ENCODE measurements around the gene WASHC2C.
A peak's percentile ranks its signal among the peaks of the same experiment; 100 is the strongest.
"Not testable (repeated sequence)": the region's sequence is repeated elsewhere in the genome, so short reads cannot be mapped to it uniquely, and the experiment has no call there.

WASHC2C gene

DNA sequence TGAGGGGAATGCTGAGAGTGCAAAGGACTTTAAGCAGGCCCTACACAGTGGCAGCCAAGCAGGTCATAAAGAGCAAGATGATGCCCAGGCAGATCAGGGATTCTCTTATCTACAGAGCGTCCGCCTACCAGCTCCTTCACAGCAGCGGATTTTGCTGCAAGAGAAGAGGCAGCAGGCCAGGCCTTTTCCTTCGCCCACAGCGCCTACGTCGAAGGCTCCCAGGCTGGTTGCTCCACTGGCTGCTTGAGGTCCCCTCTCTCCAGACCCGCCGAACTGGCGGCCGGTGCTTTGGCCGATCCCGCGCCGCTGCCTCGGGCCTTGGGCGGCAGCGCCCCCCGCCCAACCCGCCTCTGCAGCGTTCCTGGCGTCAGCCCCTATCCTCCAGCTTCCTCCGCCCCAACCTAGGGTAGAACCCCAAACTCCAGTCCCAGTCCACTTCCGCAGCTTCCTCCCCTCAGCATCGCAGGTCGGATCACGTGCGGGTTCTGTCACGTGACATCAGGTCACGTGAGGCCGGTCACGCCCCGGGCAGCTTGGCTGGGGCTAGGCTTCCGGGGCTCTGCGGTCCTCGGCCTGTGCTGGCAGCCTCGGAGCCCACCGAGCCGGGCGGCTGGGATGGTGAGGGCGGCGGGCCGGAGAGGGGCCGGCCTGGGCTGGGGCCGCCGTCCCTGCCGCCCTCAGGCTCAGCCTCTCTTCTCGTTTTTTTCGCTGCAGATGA is at the start of gene WASHC2C:
Gene WASHC2C, plus strand, starts transcription at position 564 of the 718 bp plus-strand sequence. Its CDS starts 52 bp downstream, at position 616.
- DNase-seq: peak; percentile 42

DNA sequence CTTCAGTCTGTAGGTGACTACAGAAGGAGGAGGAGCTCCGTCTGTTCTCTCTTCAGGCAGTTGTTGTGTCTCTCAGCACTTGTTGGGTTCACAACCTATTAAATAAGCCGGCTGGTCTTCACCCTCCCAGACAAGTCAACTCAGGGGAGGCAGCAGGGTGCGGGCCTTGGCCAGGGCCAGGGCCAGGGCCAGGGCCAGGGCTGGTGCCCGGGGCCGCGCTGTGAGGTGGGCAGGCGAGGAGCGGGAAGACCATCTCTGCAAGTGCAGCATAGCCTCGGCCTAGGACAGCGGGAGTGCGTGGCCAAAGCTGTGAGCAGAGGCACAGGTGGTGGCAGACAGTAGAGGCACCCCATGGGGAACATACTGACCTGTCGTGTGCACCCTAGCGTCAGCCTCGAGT is 48.6 kb upstream of the WASHC2C start:
- not testable (repeated sequence) for DNase-seq

GRCh38 chr10:45710200-45710796 is 16.8 kb upstream of the WASHC2C start:
- not testable (repeated sequence) for DNase-seq

- not testable (repeated sequence) for DNase-seq
Observed at GRCh38 chr10:45711223-45711622, 15.8 kb upstream of the WASHC2C start.

DNA sequence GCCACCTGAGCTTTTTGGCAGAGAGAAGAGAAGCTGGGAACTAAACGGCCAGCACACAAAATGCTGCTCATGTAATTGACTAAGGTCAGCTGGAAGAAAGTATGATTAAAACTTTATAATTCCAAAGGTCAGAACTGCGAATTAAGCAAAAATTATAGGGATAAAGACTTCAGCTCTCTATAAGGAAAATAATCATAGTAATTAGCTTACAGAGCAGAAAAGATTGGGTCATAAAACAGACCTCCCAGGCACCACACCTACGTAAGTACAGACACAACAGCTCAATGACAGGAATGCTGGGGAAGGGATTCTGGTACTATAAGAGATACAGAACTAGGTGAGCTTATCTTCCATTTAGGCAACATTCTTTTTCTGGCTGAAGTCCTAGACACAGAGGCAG is 10.0 kb upstream of the WASHC2C start:
- not testable (repeated sequence) for DNase-seq

- DNase-seq: not testable (repeated sequence)
Observed at GRCh38 chr10:45717642-45718041, 9.4 kb upstream of the WASHC2C start.

- DNase-seq: not testable (repeated sequence)
Observed at GRCh38 chr10:45721503-45721902, 5.6 kb upstream of the WASHC2C start.

DNA sequence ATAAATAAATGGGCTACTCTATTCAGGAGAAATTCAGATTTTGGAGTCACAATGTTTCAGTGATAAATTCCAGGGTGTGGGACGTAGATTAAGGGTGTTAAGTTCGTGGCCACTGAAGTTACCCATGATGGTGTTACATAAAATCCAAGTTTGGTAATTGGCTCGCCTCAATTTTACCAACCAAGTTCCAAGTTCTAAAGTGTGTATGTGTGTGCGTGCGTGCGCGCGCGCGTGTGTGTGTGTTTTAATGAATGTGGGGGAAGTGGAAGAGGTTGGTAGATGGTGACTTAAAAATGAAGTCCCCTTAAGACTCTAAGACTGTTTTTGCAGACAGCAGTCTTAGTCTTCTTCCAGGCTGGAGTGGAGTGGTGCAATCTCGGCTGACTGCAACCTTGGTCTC is 3.2 kb upstream of the WASHC2C start:
- DNase-seq: not testable (repeated sequence)

GRCh38 chr10:45727421-45727965 is 427 bp downstream of the WASHC2C start:
- DNase-seq: not testable (repeated sequence)

DNA sequence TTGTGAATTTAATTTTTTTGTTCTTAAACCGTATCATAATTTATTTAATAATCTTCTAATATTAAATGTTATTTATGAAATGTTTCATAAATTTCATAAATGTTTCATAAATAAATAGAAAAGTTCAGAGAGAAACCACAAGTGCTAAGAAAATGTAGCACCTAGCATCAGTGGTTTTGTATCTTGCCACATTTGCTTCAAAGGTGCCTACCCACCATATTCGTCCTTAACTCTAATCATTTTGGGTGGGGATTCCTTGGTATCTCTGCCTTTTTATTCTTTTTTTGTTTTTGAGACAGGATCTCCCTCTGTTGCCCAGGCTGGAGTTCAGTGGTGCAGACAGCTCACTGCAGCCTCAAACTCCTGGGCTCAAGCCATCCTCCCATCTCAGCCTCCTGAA is 7.4 kb downstream of the WASHC2C start:
- not testable (repeated sequence) for DNase-seq

GRCh38 chr10:45734867-45735266 is 7.8 kb downstream of the WASHC2C start:
- not testable (repeated sequence) for DNase-seq

GRCh38 chr10:45741559-45741958 is 14.5 kb downstream of the WASHC2C start:
- DNase-seq: not testable (repeated sequence)

GRCh38 chr10:45742014-45742413 is 14.9 kb downstream of the WASHC2C start:
- not testable (repeated sequence) for DNase-seq

GRCh38 chr10:45751141-45751540 is 24.1 kb downstream of the WASHC2C start:
- not testable (repeated sequence) for DNase-seq

DNA sequence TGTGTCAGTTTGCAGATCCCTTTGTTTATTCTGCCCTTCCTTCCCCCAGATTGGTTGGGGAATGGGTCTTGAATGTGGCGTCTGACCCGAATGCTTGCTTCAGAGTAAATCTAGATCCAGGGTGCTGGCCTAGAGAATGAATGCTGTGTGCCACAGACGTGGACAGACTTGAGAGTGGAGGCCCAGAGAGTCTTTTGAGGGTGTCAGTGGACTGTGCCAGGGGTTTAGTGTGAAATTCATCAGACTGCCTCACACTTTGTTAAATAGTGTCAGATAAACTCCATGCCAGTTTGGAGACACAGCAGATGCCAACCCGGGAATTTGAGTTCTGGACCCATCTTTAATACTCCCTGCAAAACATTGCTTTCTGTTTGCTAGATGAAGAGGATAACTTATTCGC is 25.1 kb downstream of the WASHC2C start:
- DNase-seq: not testable (repeated sequence)

- DNase-seq: not testable (repeated sequence)
Observed at GRCh38 chr10:45753979-45754495, 27.0 kb downstream of the WASHC2C start.

GRCh38 chr10:45755083-45755482 is 28.0 kb downstream of the WASHC2C start:
- not testable (repeated sequence) for DNase-seq

DNA sequence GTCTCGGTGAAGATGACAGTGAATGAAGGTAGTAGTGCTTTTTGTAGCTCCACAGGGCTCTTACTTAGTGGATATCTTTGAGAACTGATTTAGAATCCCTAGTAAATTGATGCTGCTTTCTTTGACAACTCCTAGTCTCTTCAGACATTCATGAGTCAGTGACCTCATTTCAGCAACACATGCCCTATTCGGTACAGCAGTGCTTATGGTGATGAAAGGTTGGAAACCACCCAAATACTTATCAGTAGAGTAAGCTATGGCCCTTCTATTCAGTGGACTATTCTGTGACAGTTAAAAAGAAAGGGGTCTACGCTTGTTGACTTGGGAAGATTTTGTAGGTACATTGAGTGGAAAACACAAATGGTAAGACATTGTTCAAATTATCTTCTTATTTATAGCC is 29.0 kb downstream of the WASHC2C start:
- DNase-seq: not testable (repeated sequence)

DNA sequence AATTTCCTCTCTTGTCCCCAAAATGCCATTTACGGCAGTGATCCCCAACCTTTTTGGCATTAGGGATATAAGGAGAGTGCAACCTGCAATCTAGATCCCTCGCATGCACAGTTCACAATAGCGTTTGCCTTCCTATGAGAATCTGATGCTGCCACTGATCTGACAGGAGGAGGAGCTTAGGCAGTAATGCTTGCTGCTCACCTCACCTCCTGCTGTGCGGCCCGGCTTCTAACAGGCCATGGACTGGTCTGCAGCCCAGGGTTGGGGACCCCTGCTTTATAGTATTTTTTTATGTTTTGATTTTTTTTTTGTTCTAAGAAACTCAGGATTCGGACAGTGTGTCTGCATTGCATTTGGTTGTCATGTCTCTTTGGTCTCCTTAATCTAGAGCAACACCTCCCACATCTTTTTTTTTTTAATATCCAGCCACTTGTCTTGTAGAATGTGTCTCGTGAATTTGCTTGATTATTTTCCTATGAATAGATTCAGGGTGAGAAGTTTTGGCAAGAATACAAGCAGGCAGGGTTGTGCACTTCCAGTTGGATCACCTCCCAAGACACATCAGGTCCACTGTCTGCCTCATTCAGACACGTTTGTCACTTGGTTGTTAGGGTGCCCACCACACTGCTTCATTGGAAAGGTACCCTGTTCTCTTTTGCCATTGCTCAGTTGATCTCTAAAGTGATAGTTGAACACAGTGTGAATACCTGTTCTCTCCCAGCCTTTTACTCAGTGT is 30.8 kb downstream of the WASHC2C start:
- not testable (repeated sequence) for DNase-seq

DNA sequence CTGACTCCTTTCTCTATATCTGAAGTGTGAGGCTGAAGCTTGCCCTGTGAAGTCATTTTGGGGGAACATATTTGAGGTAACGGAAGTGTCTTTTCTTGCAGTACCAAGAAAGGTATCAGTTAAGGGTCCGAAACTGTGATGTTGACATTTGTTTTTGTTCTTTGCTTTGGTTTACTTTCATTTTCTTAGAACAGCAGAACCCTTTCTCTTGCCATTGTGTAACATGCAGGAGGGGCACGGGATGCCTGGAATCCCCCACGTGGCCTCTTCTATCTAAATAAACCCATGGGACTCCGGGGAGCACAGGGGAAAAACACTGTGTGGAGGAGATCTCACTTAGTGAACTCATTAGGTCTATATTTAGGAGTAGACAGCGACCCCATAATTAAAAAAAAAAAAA is 34.6 kb downstream of the WASHC2C start:
- not testable (repeated sequence) for DNase-seq

GRCh38 chr10:45763037-45763436 is 36.0 kb downstream of the WASHC2C start:
- DNase-seq: not testable (repeated sequence)

DNA sequence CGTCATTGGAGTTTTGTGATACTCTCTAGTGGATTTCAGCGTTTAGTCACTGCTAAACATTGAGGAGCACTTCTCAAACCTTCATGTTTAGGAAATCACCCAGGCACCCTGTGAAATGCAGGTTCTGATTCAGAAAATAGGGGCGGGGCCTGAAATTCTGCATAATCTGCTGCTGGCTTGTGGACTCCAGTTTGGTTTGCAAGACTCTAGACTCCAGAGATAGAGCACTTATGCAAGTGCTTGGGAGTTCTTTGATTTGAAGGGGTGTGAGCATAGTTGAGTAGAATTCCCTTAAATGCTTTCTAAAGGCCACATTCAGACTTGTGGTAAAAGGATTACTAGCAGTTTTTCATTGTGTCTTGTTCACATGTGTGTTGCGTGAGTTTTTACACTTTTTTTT is 41.3 kb downstream of the WASHC2C start:
- DNase-seq: not testable (repeated sequence)
